CD4-positive, alpha-beta T cell (primary cell): ENCODE data around the gene KCTD10. TPM values are rescaled to one million over a fixed set of nuclear protein-coding genes. Genes with fewer than 3 reads are reported as not detected.

Source experiments
- ATAC-seq: fragments of 200-7000 bp; cut with Tn5 transposase; one replicate; pipeline ENCODE4 v1.10.0; 2022; ENCODE audit warnings: mild to moderate bottlenecking; ENCODE audit not compliant: poor library complexity
- CTCF ChIA-PET: fragments of 350-600 bp; sonication (Branson Sonifier 250); formaldehyde crosslinking; loops from one replicate; lab custom pipeline; 2021; ENCODE audit warnings: antibody characterized with exemption, inconsistent platforms; lab: Charles Lee
- POLR2A ChIA-PET: fragments of 350-600 bp; sonication (Branson Sonifier 250); formaldehyde crosslinking; loops from one replicate; lab custom pipeline; 2021; ENCODE audit warnings: antibody characterized with exemption, inconsistent platforms; lab: Charles Lee
- DNase-seq, 14 experiments: peaks; one replicate each; pipeline ENCODE4 v3.0.0-alpha.2; 2013 to 2020; ENCODE audit warnings: mixed read lengths in 2 of 14
- H3K27ac ChIP-seq, 2 donors: one replicate each; pipeline versions ENCODE4 v1.5.1 to v1.7.0; 2013; ENCODE audit warnings: low read length in 2 of 2, low read depth in 1 of 2, mild to moderate bottlenecking in 1 of 2
- H3K27me3 ChIP-seq, 2 experiments: 1 replicate in 1 of 2; 2 replicates in 1 of 2; pipeline versions ENCODE4 v1.6.1 to v1.7.0; 2013; ENCODE audit warnings: low read length in 2 of 2, control low read depth in 1 of 2, mild to moderate bottlenecking in 1 of 2, moderate library complexity in 1 of 2; ENCODE audit not compliant: insufficient read depth in 2 of 2, control insufficient read depth in 1 of 2
- H3K36me3 ChIP-seq: one replicate; pipeline ENCODE4 v1.6.1; 2013; ENCODE audit warnings: low read length, control low read depth; ENCODE audit not compliant: insufficient read depth
- H3K4me1 ChIP-seq: one replicate; pipeline ENCODE4 v1.6.1; 2013; ENCODE audit warnings: low read length, control low read depth; ENCODE audit not compliant: insufficient read depth
- H3K4me3 ChIP-seq: one replicate; pipeline ENCODE4 v1.5.1; 2013; ENCODE audit warnings: mild to moderate bottlenecking, low read length, moderate library complexity
- H3K9me3 ChIP-seq, 2 experiments: 1 replicate in 1 of 2; 2 replicates in 1 of 2; pipeline versions ENCODE4 v1.6.1 to v1.7.0; 2013; ENCODE audit warnings: low read length in 2 of 2, mild to moderate bottlenecking in 2 of 2, control low read depth in 1 of 2, moderate library complexity in 1 of 2; ENCODE audit not compliant: control insufficient read depth in 1 of 2, insufficient read depth in 1 of 2
- H3K27ac Mint-ChIP-seq: one replicate; pipeline ENCODE4 v1.8.0; 2020; ENCODE audit warnings: mixed read lengths
- H3K27me3 Mint-ChIP-seq: one replicate; pipeline ENCODE4 v1.8.0; 2021; ENCODE audit warnings: mixed read lengths
- H3K36me3 Mint-ChIP-seq: one replicate; pipeline ENCODE4 v1.8.0; 2021; ENCODE audit warnings: low read depth, mixed read lengths
- H3K4me1 Mint-ChIP-seq: one replicate; pipeline ENCODE4 v1.8.0; 2021; ENCODE audit warnings: low read depth, mixed read lengths
- H3K4me3 Mint-ChIP-seq: one replicate; pipeline ENCODE4 v1.8.0; 2020; ENCODE audit warnings: mild to moderate bottlenecking, mixed read lengths
- H3K9me3 Mint-ChIP-seq: one replicate; pipeline ENCODE4 v1.8.0; 2020; ENCODE audit warnings: mixed read lengths
- CTCF ChIP-seq: fragments of 200-600 bp; IDR thresholded peaks from one replicate; pipeline ENCODE4 v1.8.0; 2022; ENCODE audit warnings: antibody characterized with exemption, mild to moderate bottlenecking
- intact Hi-C, 2 experiments: fragments of 100-400 bp; cut with DNase I in 1 of 2; cut with micrococcal nuclease in 1 of 2; formaldehyde crosslinking; loops; one replicate each; pipeline versions ENCODE4 v1.15.1 to v1.9.0; 2023 to 2025; cut with DNase I, micrococcal nuclease
- total RNA-seq, 174 experiments: library from RNA in 2 of 174; stranded (reverse) in 2 of 174; gene quantifications; one replicate each; pipeline ENCODE4 v1.2.3 and lab custom pipeline; 2021 to 2026

KCTD10 gene
- total RNA-seq, 2 experiments from 2014 or later = 24.2 to 26.1 TPM

DNA sequence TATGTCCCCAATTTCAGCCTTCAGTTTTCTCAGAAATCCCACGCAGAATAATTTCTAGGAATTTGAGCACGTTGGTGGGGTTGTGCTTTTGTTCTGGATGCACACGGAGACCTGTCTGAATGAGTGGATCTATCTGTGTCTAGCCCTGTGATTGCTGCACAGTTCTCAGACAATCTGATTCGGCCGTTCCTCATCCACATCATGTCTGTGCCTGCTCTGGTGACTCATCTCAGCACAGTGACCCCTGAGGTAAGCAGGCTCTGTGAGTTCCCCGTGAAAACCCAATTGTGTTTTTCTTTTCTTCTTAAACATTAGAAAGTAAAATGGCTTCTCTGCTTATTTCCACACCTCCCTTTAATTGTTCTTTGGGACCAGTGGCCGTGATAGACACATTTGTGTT, 20.6 kb upstream of the KCTD10 start:
- H3K9me3 Mint-ChIP-seq = no peaks in the 10 kb centered on the region
- H3K36me3 Mint-ChIP-seq = peaks cover 97% of the 10 kb centered on the region
- H3K27me3 Mint-ChIP-seq = no peaks in the 10 kb centered on the region
- Histone ChIP-seq H3K4me3 (no peak overlapping the region), H3K27me3 (no peaks in the 10 kb centered on the region), H3K9me3 (no peaks in the 10 kb centered on the region), H3K4me1 (no peaks in the 10 kb centered on the region), H3K36me3 (peaks cover 87% of the 10 kb centered on the region), H3K27ac (no peak overlapping the region)
- intact Hi-C loops = no loop called here
- no peaks in the 10 kb centered on the region for H3K4me1 Mint-ChIP-seq
- no peak overlapping the region for H3K27ac Mint-ChIP-seq
- ChIA-PET CTCF (no interaction called here), POLR2A (no interaction called here)
- no peak overlapping the region for H3K4me3 Mint-ChIP-seq
- no peak for TF ChIP-seq CTCF
- DNase-seq = no peak
- no peak for ATAC-seq

GRCh38 chr12:109496306-109496705, 19.2 kb upstream of the KCTD10 start:
- H3K4me3 ChIP-seq = no peak overlapping the region
- no peak overlapping the region for H3K4me3 Mint-ChIP-seq
- ATAC-seq (no peak), DNase-seq (no peak)
- TF ChIP-seq CTCF = no peak
- no peaks in the 10 kb centered on the region for H3K9me3 ChIP-seq
- no peak overlapping the region for H3K27ac Mint-ChIP-seq
- no peak overlapping the region for H3K27ac ChIP-seq
- no peaks in the 10 kb centered on the region for H3K27me3 ChIP-seq
- H3K36me3 Mint-ChIP-seq = peaks cover 89% of the 10 kb centered on the region
- ChIA-PET CTCF (no interaction called here), POLR2A (no interaction called here)
- no peaks in the 10 kb centered on the region for H3K4me1 Mint-ChIP-seq
- intact Hi-C loops = no loop called here
- no peaks in the 10 kb centered on the region for H3K4me1 ChIP-seq
- no peaks in the 10 kb centered on the region for H3K9me3 Mint-ChIP-seq
- H3K36me3 ChIP-seq = peaks cover 85% of the 10 kb centered on the region
- no peaks in the 10 kb centered on the region for H3K27me3 Mint-ChIP-seq

- H3K27ac Mint-ChIP-seq = no peak overlapping the region
These were observed 17.9 kb upstream of the KCTD10 start for GRCh38 chr12:109495012-109495411.

More at GRCh38 chr12:109495012-109495411, 17.9 kb upstream of the KCTD10 start:
- Mint-ChIP-seq H3K4me3 (no peak overlapping the region), H3K27me3 (no peaks in the 10 kb centered on the region), H3K4me1 (no peaks in the 10 kb centered on the region), H3K9me3 (no peaks in the 10 kb centered on the region), H3K36me3 (peaks cover 89% of the 10 kb centered on the region)
- TF ChIP-seq CTCF = no peak
- ATAC-seq = no peak
- H3K4me1 ChIP-seq = no peaks in the 10 kb centered on the region
- no peaks in the 10 kb centered on the region for H3K9me3 ChIP-seq
- H3K27me3 ChIP-seq = no peaks in the 10 kb centered on the region
- ChIA-PET CTCF (no interaction called here), POLR2A (no interaction called here)
- no peak for DNase-seq
- no peak overlapping the region for H3K4me3 ChIP-seq
- no peak overlapping the region for H3K27ac ChIP-seq
- intact Hi-C loops = no loop called here
- H3K36me3 ChIP-seq = peaks cover 84% of the 10 kb centered on the region
